Smooth muscle cell of the brain vasculature (primary cell): Measurements from ENCODE around the gene CFAP221.

Experiments used
- DNase-seq: peaks from one replicate; pipeline ENCODE4 v3.0.0-alpha.2; 2012; ENCODE audit warnings: low read depth, low spot score

Gene CFAP221

DNA sequence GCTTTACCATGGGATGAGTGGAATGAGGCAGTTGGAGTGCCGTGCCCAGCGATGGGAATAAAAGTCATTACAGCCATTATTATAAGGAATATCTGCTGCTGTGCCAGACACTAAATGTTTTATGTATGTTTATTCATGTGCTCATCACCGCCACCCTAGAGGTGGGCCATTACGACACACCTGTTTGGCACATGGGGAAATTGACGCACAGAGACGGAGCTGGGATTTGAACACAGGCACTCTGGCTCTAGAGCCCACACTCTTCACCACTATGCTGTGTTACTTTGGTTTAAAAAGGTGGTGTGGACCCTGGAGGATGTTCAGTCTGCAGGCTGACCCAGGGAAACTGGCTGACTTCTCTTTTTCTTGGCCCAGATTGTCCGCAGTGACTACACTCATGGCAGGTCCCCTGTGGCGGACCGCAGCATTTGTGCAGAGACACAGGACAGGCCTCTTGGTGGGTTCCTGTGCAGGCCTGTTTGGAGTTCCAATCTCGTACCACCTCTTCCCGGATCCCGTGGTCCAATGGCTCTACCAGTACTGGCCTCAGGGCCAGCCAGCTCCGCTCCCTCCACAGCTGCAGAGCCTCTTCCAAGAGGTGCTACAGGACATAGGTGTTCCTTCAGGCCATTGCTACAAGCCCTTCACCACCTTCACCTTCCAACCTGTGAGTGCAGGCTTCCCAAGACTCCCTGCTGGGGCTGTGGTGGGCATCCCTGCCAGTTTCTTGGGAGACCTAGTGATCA is 136.4 kb downstream of the CFAP221 start:
- no peak for DNase-seq

DNA sequence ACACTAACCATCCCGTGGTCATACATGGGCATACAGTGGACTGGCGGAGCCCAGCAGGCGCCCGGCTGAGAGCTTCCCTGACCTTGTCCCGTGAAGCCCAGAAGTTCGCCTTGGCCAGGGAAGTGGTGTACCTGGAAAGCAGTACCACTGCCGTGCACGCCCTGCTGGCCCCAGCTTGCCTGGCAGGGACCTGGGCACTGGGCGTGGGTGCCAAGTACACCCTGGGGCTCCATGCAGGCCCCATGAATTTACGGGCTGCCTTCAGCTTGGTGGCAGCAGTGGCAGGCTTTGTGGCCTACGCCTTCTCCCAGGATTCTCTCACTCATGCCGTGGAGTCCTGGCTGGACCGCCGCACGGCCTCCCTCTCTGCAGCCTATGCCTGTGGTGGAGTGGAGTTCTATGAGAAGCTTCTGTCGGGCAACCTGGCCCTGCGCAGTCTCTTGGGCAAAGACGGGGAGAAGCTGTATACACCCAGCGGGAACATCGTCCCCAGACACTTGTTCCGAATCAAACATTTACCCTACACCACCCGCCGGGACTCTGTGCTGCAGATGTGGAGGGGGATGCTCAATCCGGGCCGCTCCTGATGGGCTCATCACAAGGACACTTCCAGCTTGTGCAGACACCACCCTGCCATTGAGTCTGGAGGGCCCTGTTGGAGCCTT is 137.1 kb downstream of the CFAP221 start:
- no peak for DNase-seq

DNA sequence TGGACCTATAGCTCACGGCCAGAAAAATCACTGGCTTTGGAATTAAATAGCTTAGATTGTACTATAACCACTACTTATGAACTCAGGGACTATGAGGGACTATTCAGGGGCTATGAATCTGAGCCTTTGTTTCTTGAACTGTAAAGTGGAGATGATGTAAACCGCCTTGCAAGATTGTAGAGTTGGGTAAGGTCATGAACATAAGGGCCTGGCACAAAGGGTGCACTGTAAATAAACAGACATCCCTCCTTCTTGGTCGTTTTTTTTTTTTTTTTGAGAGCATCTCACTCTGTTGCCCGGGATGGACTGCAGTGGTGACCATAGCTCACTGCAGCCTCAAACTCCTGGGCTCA is 137.6 kb downstream of the CFAP221 start:
- DNase-seq: no peak

DNA sequence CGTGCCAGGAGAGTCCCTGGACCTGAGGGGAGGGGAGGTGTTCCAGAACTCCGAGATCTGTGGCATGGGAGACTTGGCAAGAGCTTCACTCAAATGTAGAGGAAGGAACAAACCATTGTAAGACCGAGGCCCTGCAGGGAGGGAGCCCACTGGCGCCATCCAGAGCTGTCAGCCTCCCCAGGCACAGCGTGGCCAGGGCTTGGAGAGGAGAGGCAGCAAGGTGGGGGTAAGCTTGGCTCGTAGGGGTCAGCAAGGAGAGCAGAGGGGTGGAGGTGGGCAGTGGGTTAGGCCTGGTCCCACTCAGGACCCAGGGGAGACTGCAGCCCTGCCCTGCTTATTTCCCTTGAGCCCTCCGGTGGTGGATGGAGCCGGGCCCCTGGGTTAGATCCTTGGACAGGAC is 138.3 kb downstream of the CFAP221 start:
- DNase-seq: no peak

DNA sequence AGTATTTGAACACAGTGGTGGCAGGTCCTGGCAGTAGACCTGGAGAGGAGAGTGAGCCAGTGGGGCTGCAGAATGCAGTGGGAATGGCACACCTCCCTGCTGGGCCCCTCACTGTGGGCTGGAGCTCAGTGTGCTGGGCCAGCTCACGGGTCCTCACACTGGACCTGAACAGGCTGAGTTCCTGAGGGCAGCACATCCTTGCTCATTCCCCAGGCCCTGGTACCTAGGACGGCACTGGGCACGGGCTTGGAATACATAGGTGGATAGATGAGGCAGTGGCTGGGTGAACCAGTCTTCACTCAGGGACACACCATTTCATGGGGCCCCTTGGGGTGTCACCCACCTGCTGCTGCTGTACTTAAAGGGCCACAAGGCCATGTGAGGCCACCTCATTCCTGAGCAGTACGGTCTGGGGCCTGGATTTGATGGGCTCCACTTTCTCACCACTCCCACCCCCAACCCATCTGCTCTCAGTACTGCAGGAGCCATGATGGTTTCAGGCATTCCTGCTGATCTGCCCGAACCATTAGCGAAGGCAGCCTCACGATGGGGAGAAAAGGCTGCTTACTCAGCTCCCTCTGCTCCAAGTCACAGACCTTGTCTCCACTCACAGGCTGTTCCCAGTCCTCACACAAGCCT is 138.9 kb downstream of the CFAP221 start:
- DNase-seq: no peak

DNA sequence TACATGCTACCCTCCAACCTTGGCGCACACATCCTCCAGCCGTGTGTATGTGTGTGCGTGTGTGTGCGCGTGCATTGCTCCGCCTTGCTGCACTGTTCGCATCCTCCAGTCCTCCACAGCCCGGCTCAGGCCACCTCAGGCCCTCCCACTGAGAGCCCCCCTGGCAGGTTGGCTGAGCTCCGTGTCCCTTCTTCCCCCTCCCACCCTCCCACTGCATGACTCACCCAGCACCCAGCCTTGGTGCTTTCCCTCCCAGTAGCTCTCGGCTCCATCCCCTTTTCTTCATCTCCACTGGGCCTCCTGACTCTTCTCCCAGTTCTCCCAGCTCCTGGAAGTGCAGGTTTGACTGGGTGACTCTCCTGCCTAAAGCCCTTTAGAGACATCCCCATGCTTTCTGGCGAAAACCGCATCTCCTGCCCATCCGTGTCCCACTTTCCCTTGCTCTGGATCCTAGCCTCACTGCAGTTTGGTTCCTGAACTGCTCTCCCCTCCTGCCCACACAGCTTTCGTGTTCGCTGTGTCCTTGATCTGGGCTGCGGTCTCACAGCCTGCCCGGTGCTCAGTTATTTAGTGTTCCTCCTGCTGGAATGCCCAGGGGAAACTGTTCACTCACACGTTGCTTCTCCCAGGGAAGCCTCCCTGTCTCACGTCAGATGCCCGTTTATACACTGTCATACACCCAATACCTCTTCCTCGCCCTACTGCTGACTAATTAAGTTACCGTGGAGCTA is 139.6 kb downstream of the CFAP221 start:
- DNase-seq: no peak

DNA sequence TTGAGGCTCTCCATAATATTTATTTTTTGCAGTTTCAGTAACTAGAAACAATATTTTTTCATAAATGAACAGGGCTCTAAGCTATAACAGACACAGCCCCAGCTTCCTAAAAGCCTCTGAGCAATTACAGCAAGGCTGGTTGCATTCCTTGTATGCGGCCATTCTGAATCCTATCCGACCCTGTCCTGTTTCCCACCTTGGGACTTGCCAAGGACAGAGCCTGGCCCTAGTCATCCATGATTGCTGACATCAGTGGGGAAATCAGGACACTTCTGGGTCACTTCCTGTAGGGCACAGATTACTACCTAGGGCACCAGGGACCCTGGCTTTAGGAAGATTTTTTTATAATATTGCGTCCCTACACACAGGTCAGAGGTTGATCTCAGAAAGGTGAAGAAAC is 140.3 kb downstream of the CFAP221 start:
- DNase-seq: no peak

DNA sequence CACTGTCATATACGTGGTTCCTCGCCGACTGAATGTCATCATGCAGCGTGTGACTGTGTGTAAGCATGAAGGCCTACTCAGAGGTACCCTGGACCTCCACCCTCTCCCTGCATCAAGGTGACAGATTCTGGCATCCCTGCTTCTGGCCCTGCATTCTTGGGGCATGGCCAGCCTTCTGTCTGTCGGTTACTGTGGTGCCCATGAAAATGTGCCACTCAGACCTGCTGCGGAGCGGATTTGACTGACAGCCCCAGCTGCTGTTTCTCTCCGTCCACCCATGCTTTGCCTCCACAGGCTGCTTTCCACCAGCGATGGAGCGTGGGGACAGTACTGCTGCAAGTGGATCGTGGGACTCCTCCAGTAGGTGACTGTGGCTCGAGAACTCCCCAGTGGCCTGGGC is 144.4 kb downstream of the CFAP221 start:
- DNase-seq: no peak

DNA sequence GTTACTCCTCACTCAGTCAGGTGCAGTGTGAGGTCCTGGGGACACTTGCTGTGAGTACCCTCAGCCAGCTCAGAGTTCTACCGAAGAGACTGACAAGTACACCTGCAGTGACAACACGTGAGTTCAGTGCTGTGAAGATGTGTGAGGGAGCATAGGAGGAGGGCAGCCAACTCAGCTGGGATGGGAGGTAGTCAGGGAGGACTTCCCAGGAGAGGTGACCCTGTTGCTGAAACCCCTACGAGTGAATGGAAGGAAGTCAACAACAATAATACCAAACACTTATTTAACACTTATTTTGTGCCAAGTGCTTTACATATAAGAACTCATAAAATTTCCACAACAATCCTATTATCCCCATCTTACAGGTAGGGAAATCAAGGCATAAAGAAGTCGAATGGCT is 145.0 kb downstream of the CFAP221 start:
- DNase-seq: no peak

DNA sequence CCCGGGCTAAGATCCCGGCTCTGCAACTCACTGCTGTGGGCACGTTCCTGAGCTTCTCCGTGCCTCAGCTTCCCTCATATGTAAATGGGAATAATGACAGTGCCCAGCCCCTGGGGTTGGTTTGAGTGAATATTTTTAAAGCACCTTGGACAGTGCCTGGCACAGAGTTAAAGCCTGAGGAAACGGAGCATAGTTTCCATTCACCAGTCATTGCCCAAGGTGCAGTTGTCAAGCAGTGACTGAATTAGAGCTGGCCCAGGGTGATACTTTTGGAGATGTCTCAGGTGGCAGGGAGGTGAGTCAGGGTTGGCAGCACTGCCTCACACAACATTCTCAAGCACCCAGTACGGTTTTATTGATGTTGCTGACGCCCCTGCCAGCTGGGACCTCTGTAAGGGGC is 146.9 kb downstream of the CFAP221 start:
- no peak for DNase-seq

DNA sequence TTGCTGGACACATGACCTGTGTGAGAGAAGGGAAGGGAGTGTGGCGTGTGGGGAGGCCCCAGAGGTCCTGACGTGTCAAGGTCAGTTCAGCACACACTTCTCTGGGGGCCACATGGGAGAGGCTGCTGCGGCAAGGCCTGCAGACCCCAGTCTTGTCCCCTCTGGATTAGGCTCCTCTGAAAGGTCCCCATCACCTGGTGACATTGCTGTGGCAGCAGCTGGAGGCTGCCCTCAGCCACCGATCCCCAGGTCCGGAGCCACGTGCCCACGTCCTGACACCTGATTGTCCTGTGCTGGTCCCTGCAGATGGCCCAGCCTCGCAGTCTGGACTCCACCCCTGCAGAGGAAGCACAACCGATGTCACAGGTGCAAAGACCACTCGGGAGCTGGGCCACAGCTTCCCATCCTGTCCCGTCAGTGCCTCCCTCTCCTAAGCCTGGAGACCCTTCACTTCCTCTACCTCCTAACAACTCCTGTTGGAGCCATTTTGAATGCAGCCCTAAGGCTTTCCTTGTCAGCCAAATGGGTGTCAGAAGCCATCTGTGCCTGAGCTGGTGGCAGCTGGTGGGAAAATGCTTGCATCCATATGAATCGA is 147.5 kb downstream of the CFAP221 start:
- DNase-seq: no peak

DNA sequence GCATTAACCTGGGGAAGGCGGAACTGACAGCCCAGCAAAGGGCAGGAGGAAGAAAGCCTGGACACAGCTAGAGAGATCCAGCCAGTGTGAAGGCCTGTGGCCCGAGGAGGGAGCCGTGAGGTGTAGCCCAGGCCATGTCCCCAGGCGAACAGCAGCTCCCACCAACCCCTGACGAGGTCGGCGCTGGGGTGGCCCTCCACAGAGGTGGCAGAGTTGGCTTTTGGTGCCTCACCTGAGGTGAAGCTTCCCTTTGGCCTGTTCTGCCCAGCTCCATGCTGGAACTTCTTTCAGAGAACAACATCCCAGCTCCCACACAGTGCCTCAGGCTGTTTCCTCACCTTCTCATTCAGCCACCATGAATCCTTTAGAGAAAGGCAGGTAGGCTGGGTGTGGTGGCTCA is 148.1 kb downstream of the CFAP221 start:
- DNase-seq: no peak

DNA sequence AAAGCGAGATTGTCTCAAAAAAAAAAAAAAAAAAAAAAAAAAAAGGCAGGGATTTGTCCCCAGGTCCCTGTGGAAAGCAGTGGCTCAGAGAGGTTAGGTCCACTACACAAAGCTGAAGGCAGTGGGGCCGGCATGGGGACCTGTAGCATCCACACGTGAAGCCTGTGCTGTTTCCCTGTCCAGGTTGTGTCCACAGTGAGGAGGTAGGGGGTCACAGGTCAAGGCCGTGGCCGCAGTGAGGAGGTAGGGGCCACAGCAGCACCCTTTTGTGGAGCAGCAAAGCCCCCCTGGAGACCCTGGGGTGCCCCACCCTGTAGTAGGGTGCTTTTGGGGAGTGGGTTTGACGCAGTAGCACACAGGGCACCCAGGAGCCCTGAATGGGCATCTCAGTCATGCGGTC is 148.7 kb downstream of the CFAP221 start:
- no peak for DNase-seq

DNA sequence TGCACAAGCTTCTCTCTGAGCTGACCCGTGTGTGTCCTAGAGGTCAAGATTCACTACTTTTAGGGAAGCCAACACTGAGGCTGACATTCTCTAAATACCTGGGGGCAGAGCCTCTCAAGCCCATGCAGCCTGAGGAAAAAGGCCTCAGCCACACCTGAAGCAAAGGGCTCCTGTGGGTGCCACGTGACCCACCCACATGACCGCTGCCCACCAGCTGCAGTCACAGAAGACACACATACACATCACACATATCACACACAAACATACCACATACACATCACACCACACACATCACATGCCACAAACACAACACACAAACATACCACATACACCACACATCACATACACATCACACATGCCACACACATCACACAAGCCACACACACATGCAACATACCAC is 149.3 kb downstream of the CFAP221 start:
- no peak for DNase-seq

DNA sequence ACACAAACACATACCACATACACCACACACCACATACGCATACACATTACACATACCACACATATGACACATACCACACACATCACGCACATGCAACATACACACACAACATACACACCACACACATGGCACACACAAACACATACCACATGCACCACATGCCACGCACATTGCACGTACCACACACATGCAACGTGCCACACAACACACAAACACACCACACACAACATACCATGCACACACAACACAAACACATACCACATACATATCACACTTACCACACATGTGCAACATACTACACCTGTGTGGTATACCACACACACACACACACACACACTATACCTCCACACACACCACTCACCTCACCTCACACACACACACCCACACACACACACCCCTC is 149.7 kb downstream of the CFAP221 start:
- no peak for DNase-seq

DNA sequence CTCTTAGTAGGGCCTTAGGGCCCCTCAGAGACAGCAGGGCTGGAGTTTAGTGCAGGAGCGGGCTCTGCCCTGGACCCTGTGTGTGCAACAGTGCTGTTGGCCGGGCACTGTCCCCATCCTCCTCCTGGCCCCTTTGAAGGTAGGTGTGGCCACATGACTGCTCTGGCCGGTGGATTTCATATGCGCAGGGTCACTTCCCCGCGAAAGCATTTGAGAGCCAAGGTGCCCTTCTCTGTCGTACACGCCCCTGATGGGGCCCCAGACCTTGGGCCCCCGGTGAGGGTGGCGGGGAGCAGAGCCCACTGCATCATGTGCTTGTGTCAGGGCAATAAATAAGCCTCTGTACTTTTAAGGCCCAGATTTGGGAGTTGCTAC is 150.2 kb downstream of the CFAP221 start:
- DNase-seq: no peak

DNA sequence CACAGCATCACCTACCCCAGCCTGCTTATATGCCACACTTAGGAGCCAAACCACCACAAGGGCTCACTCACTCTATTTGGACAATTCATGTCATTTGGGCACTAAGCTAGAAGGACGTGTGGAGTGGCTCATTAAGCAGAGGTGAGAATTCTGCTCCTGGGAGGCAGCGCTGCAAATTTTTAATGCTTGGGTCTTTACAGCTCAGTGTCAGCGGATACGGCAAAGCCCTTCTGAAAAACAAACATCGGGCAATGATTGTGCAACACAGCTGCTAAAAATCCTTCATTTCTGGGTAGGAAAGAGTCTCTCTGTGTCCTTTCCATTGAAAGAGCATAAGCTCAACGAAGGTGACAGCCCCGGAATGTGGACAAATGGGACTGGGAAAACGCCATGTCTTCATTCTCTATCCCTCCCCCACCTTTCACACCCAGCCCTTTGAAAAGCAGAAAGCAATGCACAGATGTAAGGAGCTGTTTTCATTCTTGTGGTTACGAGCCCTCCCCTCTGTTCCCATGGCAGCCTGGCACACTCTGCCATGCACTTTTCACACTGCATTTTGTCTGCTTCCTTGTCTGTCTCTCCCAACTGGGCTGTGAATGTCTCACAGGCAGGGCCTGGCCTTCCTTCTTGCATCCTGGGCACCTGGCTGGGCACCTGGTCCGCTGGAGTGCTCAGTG is 150.7 kb downstream of the CFAP221 start:
- DNase-seq: no peak

DNA sequence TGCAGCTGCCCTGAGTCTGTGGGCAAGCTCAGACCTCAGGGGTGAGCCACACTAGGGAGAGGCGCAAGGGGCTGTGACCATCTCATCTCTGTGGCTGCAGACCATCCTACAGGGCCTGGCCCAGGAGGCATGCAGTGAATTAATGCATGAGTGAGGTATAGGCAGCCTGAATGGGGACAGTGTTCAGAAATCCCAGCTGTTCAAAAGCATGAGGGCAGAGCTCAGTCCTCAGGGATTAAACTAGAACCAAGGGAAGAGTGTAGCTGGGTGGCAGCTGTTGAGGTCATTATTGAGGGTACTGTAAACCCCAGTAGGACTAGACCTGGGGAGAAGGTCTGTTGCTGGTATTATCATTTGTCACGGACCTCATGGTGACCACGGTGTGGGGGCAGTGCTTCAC is 151.8 kb downstream of the CFAP221 start:
- DNase-seq: no peak

DNA sequence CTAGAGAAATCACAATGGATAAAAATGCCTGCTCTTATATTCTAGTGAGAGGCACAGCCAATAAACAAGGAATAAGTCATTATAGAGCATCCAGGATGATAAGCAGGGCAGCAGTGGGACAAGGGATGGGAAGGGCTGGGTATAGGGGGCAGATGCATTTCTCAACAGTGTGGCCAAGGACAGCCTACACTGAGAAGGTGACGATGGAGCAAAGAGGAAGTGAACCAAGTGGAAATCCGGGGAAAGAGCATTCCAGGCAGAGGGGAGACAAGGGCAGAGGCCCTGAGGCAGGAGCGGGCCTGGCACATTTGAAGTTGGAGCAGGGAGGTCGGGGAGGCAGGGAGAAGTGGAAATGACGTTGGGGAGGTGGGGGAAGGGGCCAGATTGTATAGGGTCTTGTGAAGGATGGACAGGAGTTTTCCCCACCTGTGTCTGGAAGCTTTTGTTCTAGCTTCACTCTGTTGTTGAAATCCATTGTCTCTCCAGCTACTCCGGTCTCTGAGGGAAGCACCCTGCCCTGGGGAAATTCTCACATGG is 152.3 kb downstream of the CFAP221 start:
- DNase-seq: no peak

DNA sequence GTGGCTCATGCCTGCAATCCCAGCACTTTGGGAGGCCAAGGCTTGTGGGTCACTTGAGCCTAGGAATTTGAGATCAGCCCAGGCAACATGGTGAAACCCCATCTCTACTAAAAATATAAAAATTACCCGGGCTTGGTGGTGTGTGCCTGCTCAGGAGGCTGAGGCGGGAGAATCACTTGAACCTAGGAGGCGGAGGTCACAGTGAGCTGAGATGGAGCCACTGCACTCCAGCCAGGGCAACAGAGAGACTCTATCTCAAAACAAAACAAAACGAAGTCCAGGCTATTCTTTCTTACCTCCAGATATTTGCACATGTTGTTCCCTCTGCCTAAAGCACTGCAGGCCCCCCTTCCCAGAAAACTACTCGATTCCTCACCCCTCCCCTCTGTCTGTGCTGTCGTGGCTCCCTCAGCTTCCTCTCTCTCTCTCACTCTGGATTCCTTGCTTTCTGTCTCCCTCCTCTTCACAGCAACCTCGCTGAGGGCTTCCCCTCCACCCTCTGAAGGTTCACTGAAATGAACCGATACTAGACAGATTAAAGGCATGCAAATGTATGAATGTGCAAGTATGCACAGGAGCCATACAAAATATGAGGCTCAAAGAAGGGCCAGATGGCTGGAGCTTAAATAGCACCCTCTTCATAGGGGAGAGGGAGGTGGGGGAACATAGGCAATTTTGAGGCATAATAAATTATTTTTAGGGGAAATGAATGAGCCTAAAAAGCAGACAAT is 153.2 kb downstream of the CFAP221 start:
- no peak for DNase-seq

DNA sequence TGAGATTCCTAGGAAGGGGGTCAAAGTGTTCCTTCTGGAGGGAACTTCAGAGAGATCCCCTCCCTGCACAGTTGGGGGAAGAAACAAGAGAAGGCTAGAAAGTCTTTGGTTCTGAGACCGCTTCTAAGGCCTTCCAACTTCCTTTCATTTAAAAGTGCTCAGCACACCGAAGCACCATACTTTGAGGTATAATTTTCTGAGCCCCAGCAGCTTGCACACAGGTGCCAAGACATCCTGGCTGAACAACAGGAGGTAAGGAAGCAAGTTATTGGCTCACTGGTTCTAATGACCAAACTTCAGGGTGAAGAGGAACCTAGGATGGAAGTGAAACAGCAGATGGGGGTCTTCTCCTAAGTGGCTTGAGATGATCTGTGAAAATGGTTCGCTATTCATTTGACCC is 154.0 kb downstream of the CFAP221 start:
- no peak for DNase-seq
